NCI-H1417 treated with DMSO at 0.1 percent for 48 hours (cell line): ENCODE measurements around the gene KIAA0753.

Experiments
- DNase-seq: peaks from one replicate; lab custom pipeline; 2025; lab: John Stamatoyannopoulos, UW

KIAA0753 gene

GRCh38 chr17:6547336-6547735 is 93.2 kb downstream of the KIAA0753 start:
- DNase-seq: no peak

- no peak for DNase-seq
These were observed 94.3 kb downstream of the KIAA0753 start for GRCh38 chr17:6546069-6546718.

- DNase-seq: no peak
These were observed 95.2 kb downstream of the KIAA0753 start for GRCh38 chr17:6545291-6545690.

- no peak for DNase-seq
These were observed 96.5 kb downstream of the KIAA0753 start for GRCh38 chr17:6544011-6544370.

- no peak for DNase-seq
These were observed 97.2 kb downstream of the KIAA0753 start for GRCh38 chr17:6543079-6544010.

- DNase-seq: no peak
These were observed 97.9 kb downstream of the KIAA0753 start for GRCh38 chr17:6542577-6542976.

- no peak for DNase-seq
These were observed 98.6 kb downstream of the KIAA0753 start for GRCh38 chr17:6541886-6542285.

GRCh38 chr17:6539871-6540270 is 100.6 kb downstream of the KIAA0753 start:
- DNase-seq: no peak

- DNase-seq: no peak
These were observed 103.9 kb downstream of the KIAA0753 start for GRCh38 chr17:6536566-6537065.

- DNase-seq: no peak
These were observed 104.5 kb downstream of the KIAA0753 start for GRCh38 chr17:6536053-6536452.

GRCh38 chr17:6534846-6535514 is 105.5 kb downstream of the KIAA0753 start:
- no peak for DNase-seq

GRCh38 chr17:6532441-6532885 is 108.0 kb downstream of the KIAA0753 start:
- no peak for DNase-seq

GRCh38 chr17:6531575-6531974 is 108.9 kb downstream of the KIAA0753 start:
- DNase-seq: no peak

- DNase-seq: no peak
These were observed 110.1 kb downstream of the KIAA0753 start for GRCh38 chr17:6530324-6530920.

GRCh38 chr17:6528557-6528956 is 112.0 kb downstream of the KIAA0753 start:
- DNase-seq: no peak
